GM12878 (cell line): ENCODE results near the gene AKT1. TPM values are rescaled to one million over a fixed set of nuclear protein-coding genes. Genes with fewer than 3 reads are reported as not detected.

Experiments used
- ATAC-seq: fragments of 200-7000 bp; cut with Tn5 transposase; 3 replicates; pipeline ENCODE4 v1.9.1; 2020; ENCODE audit warnings: mild to moderate bottlenecking, moderate library complexity
- BruUV-seq: library from RNA; stranded (reverse); fragments of 400-500 nt; replicated peaks from 2 replicates; lab custom pipeline; 2021; lab: Mats Ljungman, UMichigan
- CTCF ChIA-PET: fragments of 300-600 bp; sonication (Branson Sonifier 250); formaldehyde crosslinking; extraction: SDS; loops from one replicate; lab custom pipeline; 2021; ENCODE audit warnings: inconsistent platforms; lab: Yijun Ruan, JAX
- POLR2A ChIA-PET: fragments of 350-600 bp; formaldehyde crosslinking; extraction: SDS; loops from one replicate; lab custom pipeline; 2021; ENCODE audit warnings: inconsistent platforms; lab: Charles Lee
- RAD21 ChIA-PET: fragments of 300-600 bp; sonication (Branson Sonifier 250); formaldehyde crosslinking; loops from one replicate; lab custom pipeline; 2023; ENCODE audit warnings: antibody characterized with exemption; ENCODE audit not compliant: unreplicated experiment; lab: Charles Lee
- SMC1A ChIA-PET: fragments of 300-600 bp; sonication (Branson Sonifier 250); formaldehyde crosslinking; loops from one replicate; lab custom pipeline; 2023; ENCODE audit not compliant: unreplicated experiment, uncharacterized antibody; lab: Charles Lee
- DNase-seq: peaks from one replicate; pipeline ENCODE4 v3.0.0-alpha.2; 2011; ENCODE audit warnings: low read depth, low spot score
- FAIRE-seq: peaks from 3 replicates; lab custom pipeline; 2011; peaks lifted over from hg19 to GRCh38; lab: Jason Lieb, UNC
- H2AFZ ChIP-seq: 2 replicates; pipeline ENCODE4 v1.6.0; 2011; ENCODE audit warnings: low read depth, low read length, control low read depth; ENCODE audit not compliant: control insufficient read depth
- H3K27ac ChIP-seq: 2 replicates; pipeline ENCODE4 v1.5.1; 2011; ENCODE audit warnings: control low read depth; ENCODE audit not compliant: control insufficient read depth, insufficient read depth
- H3K27me3 ChIP-seq, 2 experiments: replicated peaks in 1 of 2; 2 replicates each; pipeline versions ENCODE4 v1.6.0 to v1.6.1; 2011; ENCODE audit warnings: low read length in 1 of 2; ENCODE audit not compliant: control insufficient read depth in 2 of 2, insufficient read depth in 2 of 2
- H3K36me3 ChIP-seq, 2 experiments: 2 replicates each; pipeline ENCODE4 v1.5.1; 2011; ENCODE audit warnings: low read length in 1 of 2; ENCODE audit not compliant: control insufficient read depth in 2 of 2, insufficient read depth in 2 of 2
- H3K4me1 ChIP-seq: 2 replicates; pipeline ENCODE4 v1.6.1; 2011; ENCODE audit warnings: mild to moderate bottlenecking, low read length, moderate library complexity, mixed read lengths; ENCODE audit not compliant: control insufficient read depth, insufficient read depth
- H3K4me2 ChIP-seq: 2 replicates; pipeline ENCODE4 v1.6.0; 2011; ENCODE audit warnings: control low read depth; ENCODE audit not compliant: control insufficient read depth, insufficient read depth
- H3K4me3 ChIP-seq: fragments of 200-600 bp; sonication (generic); 2 replicates; pipeline ENCODE4 v1.5.1; 2016
- H3K79me2 ChIP-seq: 2 replicates; pipeline ENCODE4 v1.6.0; 2011; ENCODE audit warnings: low read length; ENCODE audit not compliant: control insufficient read depth, insufficient read depth
- H3K9ac ChIP-seq: 2 replicates; pipeline ENCODE4 v1.8.0; 2011; ENCODE audit warnings: low read length, control low read depth, mixed read lengths; ENCODE audit not compliant: control insufficient read depth, insufficient read depth
- H3K9me3 ChIP-seq: replicated peaks from 3 replicates; pipeline ENCODE4 v1.5.1; 2011; ENCODE audit warnings: mild to moderate bottlenecking, low read length; ENCODE audit not compliant: control insufficient read depth, insufficient read depth
- H4K20me1 ChIP-seq: 2 replicates; pipeline ENCODE4 v1.6.0; 2011; ENCODE audit not compliant: control insufficient read depth, insufficient read depth
- BACH1 ChIP-seq: fragments of 450-650 bp; IDR thresholded peaks from 2 replicates; pipeline ENCODE4 v1.6.1; 2017; ENCODE audit warnings: mild to moderate bottlenecking, borderline replicate concordance
- BMI1 ChIP-seq: fragments of 450-650 bp; IDR thresholded peaks from 2 replicates; pipeline ENCODE4 v1.6.1; 2016; ENCODE audit warnings: mild to moderate bottlenecking, moderate library complexity, borderline replicate concordance
- CBFB ChIP-seq: IDR thresholded peaks from 2 replicates; pipeline ENCODE4 v1.6.1; 2016; ENCODE audit warnings: antibody characterized with exemption, low read depth
- CEBPZ ChIP-seq: fragments of 150-350 bp; IDR thresholded peaks from 2 replicates; pipeline ENCODE4 v1.6.1; 2016; ENCODE audit warnings: low read depth, low read length
- CTCF ChIP-seq, 3 experiments: IDR thresholded peaks in 2 of 3; conservative IDR thresholded peaks in 1 of 3; 2 replicates each; pipeline ENCODE4 v1.5.1; 2011; ENCODE audit warnings: low read depth in 3 of 3, low read length in 3 of 3, mild to moderate bottlenecking in 3 of 3, control low read depth in 2 of 3, moderate library complexity in 2 of 3, inconsistent platforms in 1 of 3, mixed read lengths in 1 of 3; ENCODE audit not compliant: control insufficient read depth in 2 of 3, insufficient read depth in 1 of 3; ENCODE audit errors: extremely low read depth in 1 of 3
- EZH2 ChIP-seq: IDR thresholded peaks from 2 replicates; pipeline ENCODE4 v1.6.1; 2012; ENCODE audit warnings: low read depth, mild to moderate bottlenecking, control low read depth, inconsistent platforms, low read length, borderline replicate concordance; ENCODE audit not compliant: control insufficient read depth
- MYB ChIP-seq: fragments of 150-350 bp; IDR thresholded peaks from 2 replicates; pipeline ENCODE4 v1.6.1; 2014; ENCODE audit warnings: mild to moderate bottlenecking, low read depth, low read length, borderline replicate concordance
- NKRF ChIP-seq: fragments of 450-650 bp; conservative IDR thresholded peaks from 2 replicates; pipeline ENCODE4 v1.6.1; 2017; ENCODE audit warnings: mild to moderate bottlenecking, moderate library complexity
- PBX3 ChIP-seq: IDR thresholded peaks from 2 replicates; pipeline ENCODE4 v1.6.1; 2011; ENCODE audit warnings: mild to moderate bottlenecking, low read depth, low read length, moderate library complexity; ENCODE audit not compliant: insufficient replicate concordance
- PML ChIP-seq: IDR thresholded peaks from 2 replicates; pipeline ENCODE4 v1.6.1; 2012; ENCODE audit warnings: low read length, inconsistent platforms
- RBBP5 ChIP-seq: fragments of 200-600 bp; sonication (generic); conservative IDR thresholded peaks from 2 replicates; pipeline ENCODE4 v1.6.1; 2016
- SUPT20H ChIP-seq: IDR thresholded peaks from 2 replicates; pipeline ENCODE4 v1.6.1; 2011; ENCODE audit warnings: low read depth, mild to moderate bottlenecking, low read length, moderate library complexity, borderline replicate concordance; ENCODE audit not compliant: control insufficient read depth
- TCF12 ChIP-seq: IDR thresholded peaks from 2 replicates; pipeline ENCODE4 v1.6.1; 2011; ENCODE audit warnings: low read depth, mild to moderate bottlenecking, low read length
- YY1 ChIP-seq: IDR thresholded peaks from 2 replicates; pipeline ENCODE4 v1.6.1; 2011; ENCODE audit warnings: low read depth, mild to moderate bottlenecking, low read length
- ZNF207 ChIP-seq: fragments of 450-650 bp; IDR thresholded peaks from 2 replicates; pipeline ENCODE4 v1.6.1; 2014; ENCODE audit warnings: antibody characterized with exemption, mild to moderate bottlenecking, borderline replicate concordance
- ZNF622 ChIP-seq: fragments of 450-650 bp; IDR thresholded peaks from 2 replicates; pipeline ENCODE4 v1.6.1; 2017; ENCODE audit warnings: mild to moderate bottlenecking, inconsistent platforms
- WGBS: methylation state at CpG from one replicate; pipeline ENCODE4 v1.1.6; 2016; ENCODE audit warnings: low lambda C conversion rate; ENCODE audit not compliant: insufficient replicate concordance, insufficient coverage; ENCODE audit errors: missing lambda C conversion rate; 5-methylcytosine and 5-hydroxymethylcytosine counted together
- in situ Hi-C: fragments of 300-500 bp; cut with MboI; formaldehyde crosslinking; loops from 9 replicates; pipeline ENCODE4 v1.14.3; 2018; ENCODE audit warnings: mixed read lengths
- intact Hi-C: fragments of 100-400 bp; cut with micrococcal nuclease; formaldehyde crosslinking; loops from one replicate; pipeline ENCODE4 v1.14.2; 2022; ENCODE audit not compliant: unreplicated experiment
- polyA plus RNA-seq, 11 experiments: library from polyadenylated mRNA; depleted of rRNA in 4 of 11; unstranded in 6 of 11; stranded (reverse) in 5 of 11; fragments of >200 nt; fragmentation: Nextera tagmentation in 4 of 11; fragmentation: Illumina TruSeq in 1 of 11; extraction: Ambion mirVana in 4 of 11; extraction: Trizol in 1 of 11; gene quantifications; 1 replicate in 1 of 11; 2 replicates in 10 of 11; pipeline versions ENCODE4 v1.2.1 to v1.2.3, GENCODE V29; 2011 to 2016; ENCODE audit warnings: inconsistent platforms in 2 of 11, missing spikeins in 2 of 11, low read depth in 1 of 11
- total RNA-seq, 4 experiments: library from RNA; depleted of rRNA in 3 of 4; stranded (reverse); fragments of >200 nt in 3 of 4; fragmentation: Illumina TruSeq in 1 of 4; extraction: Trizol in 1 of 4; gene quantifications; 2 replicates each; pipeline versions ENCODE4 v1.2.1 to v1.2.3, GENCODE V29; 2013 to 2021

The AKT1 gene
- total and polyA plus RNA-seq, 10 of the 15 experiments (the other 5 are each of a cell fraction or from before 2014, with no cell fraction given), result 0.63 to 110 (median 58.9) TPM

DNA sequence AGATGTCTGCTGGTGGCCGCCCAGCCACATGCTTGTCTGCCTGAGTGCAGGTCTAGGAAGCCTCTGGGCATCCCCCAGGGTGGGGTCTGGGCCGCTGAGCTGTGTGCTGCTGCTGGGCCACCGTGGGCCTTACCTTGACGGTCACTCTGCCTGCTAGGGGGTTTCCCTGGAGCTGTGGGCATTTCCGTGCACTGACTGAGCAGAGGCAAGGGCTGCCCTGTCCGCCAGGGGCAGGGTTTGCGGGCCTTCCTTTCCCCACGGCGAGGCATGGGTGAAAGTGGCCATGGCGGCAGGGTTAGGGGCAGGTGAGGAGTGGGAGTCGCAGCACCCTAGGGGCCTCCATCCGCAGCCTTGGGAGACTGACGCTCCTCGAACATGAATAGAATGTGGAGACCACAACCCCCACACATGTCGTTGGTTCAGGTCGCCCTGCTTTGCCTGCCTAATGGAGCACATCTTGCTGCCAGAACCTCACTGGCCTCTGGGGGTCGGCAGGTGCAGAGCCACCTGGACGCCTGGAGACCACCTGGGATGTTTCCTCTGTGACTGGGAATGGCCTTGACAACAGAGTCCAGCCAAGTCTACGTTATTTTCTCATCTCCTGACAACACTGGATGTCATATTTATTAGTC lies 7.8 kb upstream of the AKT1 start:
- WGBS, result 57% methylated on average over 17 of the region's 19 CpGs
- POLR2A ChIA-PET, result no interaction called here
- CTCF ChIA-PET, result no interaction called here
- FAIRE-seq, result no peak
- no peak overlapping the region for H3K4me2 ChIP-seq
- intact Hi-C loops, result no loop called here
- H3K4me1 ChIP-seq, result peaks cover 8% of the 10 kb centered on the region
- no TSS peak for BruUV-seq
- SMC1A ChIA-PET, result no interaction called here
- no peaks in the 10 kb centered on the region for H3K36me3 ChIP-seq
- H2AFZ ChIP-seq, result no peak overlapping the region
- no peak for ATAC-seq
- H4K20me1 ChIP-seq, result no peaks in the 10 kb centered on the region
- H3K27ac ChIP-seq, result no peak overlapping the region
- no peak overlapping the region for H3K4me3 ChIP-seq
- no peaks in the 10 kb centered on the region; a peak in 2 of 4 replicates for H3K27me3 ChIP-seq
- DNase-seq, result no peak
- in situ Hi-C loops, result no loop called here
- H3K9me3 ChIP-seq, result no peaks in the 10 kb centered on the region
- H3K9ac ChIP-seq, result no peak overlapping the region
- RAD21 ChIA-PET, result no interaction called here
- H3K79me2 ChIP-seq, result no peaks in the 10 kb centered on the region
- TF ChIP-seq EZH2 (no peak), ZNF622 (no peak), BACH1 (no peak), CEBPZ (no peak), TCF12 (no peak), ZNF207 (no peak), PML (no peak), BMI1 (no peak), YY1 (no peak), CBFB (no peak), NKRF (no peak), PBX3 (no peak), SUPT20H (no peak), CTCF (IDR thresholded peaks at IDR 0.05 in 2 of 3, conservative IDR thresholded peaks at IDR 0.05 in 1 of 3; ENCODE audit: control insufficient read depth in 2 of 3, extremely low read depth in 1 of 3, insufficient read depth in 1 of 3, low read depth in 3 of 3, low read length in 3 of 3) (no peak), RBBP5 (no peak), MYB (no peak)
